Fibroblast of lung (primary cell): ENCODE results near the gene PCCB. TPM values are rescaled to one million over a fixed set of nuclear protein-coding genes. Genes with fewer than 3 reads are reported as not detected.

ENCODE experiments used
- DNase-seq, 2 donors: peaks; one replicate each; pipeline versions ENCODE4 v3.0.0 to v3.0.0-alpha.2; 2010; ENCODE audit warnings: low read depth in 2 of 2
- H2AFZ ChIP-seq: 2 replicates; pipeline ENCODE4 v1.5.1; 2012; ENCODE audit warnings: low read length, control low read depth, inconsistent platforms
- H3K27ac ChIP-seq: 2 replicates; pipeline ENCODE4 v1.5.1; 2011; ENCODE audit warnings: low read length, control low read depth; ENCODE audit not compliant: insufficient read depth
- H3K27me3 ChIP-seq: 2 replicates; pipeline ENCODE4 v1.5.1; 2011; ENCODE audit warnings: mild to moderate bottlenecking, low read length; ENCODE audit not compliant: control insufficient read depth, insufficient read depth
- H3K36me3 ChIP-seq: 2 replicates; pipeline ENCODE4 v1.5.1; 2011; ENCODE audit warnings: low read length; ENCODE audit not compliant: control insufficient read depth, insufficient read depth
- H3K4me1 ChIP-seq: 2 replicates; pipeline ENCODE4 v1.5.1; 2011; ENCODE audit warnings: low read length; ENCODE audit not compliant: control insufficient read depth, insufficient read depth; ENCODE audit errors: extremely low read depth
- H3K4me2 ChIP-seq: 2 replicates; pipeline ENCODE4 v1.5.1; 2011; ENCODE audit warnings: low read length, control low read depth; ENCODE audit not compliant: insufficient read depth; ENCODE audit errors: extremely low read depth
- H3K4me3 ChIP-seq, 4 experiments: fragments of 200-600 bp in 1 of 4; sonication (generic) in 1 of 4; replicated peaks in 1 of 4; 2 replicates each; pipeline ENCODE4 v1.5.1; 2011 to 2016; ENCODE audit warnings: low read length in 4 of 4, low read depth in 3 of 4, mild to moderate bottlenecking in 3 of 4, control low read depth in 2 of 4, inconsistent platforms in 1 of 4, mixed read lengths in 1 of 4; ENCODE audit not compliant: insufficient read depth in 1 of 4; ENCODE audit errors: control extremely low read depth in 1 of 4
- H3K79me2 ChIP-seq: 2 replicates; pipeline ENCODE4 v1.5.1; 2012; ENCODE audit warnings: mild to moderate bottlenecking, low read length, inconsistent platforms; ENCODE audit not compliant: control insufficient read depth, insufficient read depth
- H3K9ac ChIP-seq: 2 replicates; pipeline ENCODE4 v1.5.1; 2011; ENCODE audit warnings: mild to moderate bottlenecking, low read length, control low read depth; ENCODE audit not compliant: insufficient read depth
- H3K9me3 ChIP-seq: 2 replicates; pipeline ENCODE4 v1.5.1; 2012; ENCODE audit warnings: low read depth, low read length; ENCODE audit not compliant: control insufficient read depth, insufficient read depth
- H4K20me1 ChIP-seq: 2 replicates; pipeline ENCODE4 v1.5.1; 2011; ENCODE audit warnings: low read length; ENCODE audit not compliant: control insufficient read depth, insufficient read depth; ENCODE audit errors: extremely low read depth
- EZH2 ChIP-seq: IDR thresholded peaks from 2 replicates; pipeline ENCODE4 v1.5.1; 2012; ENCODE audit warnings: low read length, control low read depth, mild to moderate bottlenecking; ENCODE audit errors: missing control alignments
- polyA plus RNA-seq, 2 donors: library from polyadenylated mRNA; depleted of rRNA in 1 of 2; stranded (reverse) in 1 of 2; unstranded in 1 of 2; fragments of >200 nt; gene quantifications; 2 replicates each; pipeline ENCODE4 v1.2.1, GENCODE V29; 2011 to 2012; ENCODE audit warnings: missing spikeins in 1 of 2
- total RNA-seq: library from RNA; depleted of rRNA; stranded (reverse); fragments of >200 nt; gene quantifications from 2 replicates; pipeline ENCODE4 v1.2.1, GENCODE V29; 2014
- TF ChIP-seq, protein P1 (sequence below), 2 donors: IDR thresholded peaks in 1 of 2; conservative IDR thresholded peaks in 1 of 2; 1 replicate in 1 of 2; 2 replicates in 1 of 2; pipeline ENCODE4 v1.5.1; 2011 to 2012; ENCODE audit warnings: low read length in 2 of 2, control low read depth in 1 of 2, inconsistent platforms in 1 of 2, low read depth in 1 of 2, mild to moderate bottlenecking in 1 of 2

PCCB gene
- total and polyA plus RNA-seq, 2 donors (not counting 1 experiment from before 2014, with no cell fraction given), result 56.0 to 81.4 TPM

DNA sequence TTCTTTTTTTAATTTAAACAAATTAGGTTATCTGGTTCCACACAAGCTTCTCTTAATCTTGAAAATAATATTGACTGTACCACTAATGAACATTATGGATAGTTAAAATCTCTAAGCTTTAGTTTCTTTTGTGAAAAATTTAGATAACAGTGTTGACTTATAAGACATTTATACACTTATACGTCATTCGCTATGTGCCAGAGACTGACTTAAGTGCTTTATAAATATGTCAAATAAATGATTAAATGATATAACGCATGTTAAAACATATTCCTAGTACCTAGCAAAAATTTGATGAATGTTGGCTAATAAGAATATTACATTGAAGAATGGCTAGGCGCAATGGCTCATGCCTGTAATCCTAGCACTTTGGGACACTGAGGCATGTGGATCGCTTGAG lies 96.3 kb downstream of the PCCB start:
- no peaks in the 10 kb centered on the region for H4K20me1 ChIP-seq
- H3K4me1 ChIP-seq, result peaks cover 10% of the 10 kb centered on the region
- H3K36me3 ChIP-seq, result no peaks in the 10 kb centered on the region
- H2AFZ ChIP-seq, result no peak overlapping the region
- TF ChIP-seq EZH2, result no peak
- TF ChIP-seq, protein P1, sequence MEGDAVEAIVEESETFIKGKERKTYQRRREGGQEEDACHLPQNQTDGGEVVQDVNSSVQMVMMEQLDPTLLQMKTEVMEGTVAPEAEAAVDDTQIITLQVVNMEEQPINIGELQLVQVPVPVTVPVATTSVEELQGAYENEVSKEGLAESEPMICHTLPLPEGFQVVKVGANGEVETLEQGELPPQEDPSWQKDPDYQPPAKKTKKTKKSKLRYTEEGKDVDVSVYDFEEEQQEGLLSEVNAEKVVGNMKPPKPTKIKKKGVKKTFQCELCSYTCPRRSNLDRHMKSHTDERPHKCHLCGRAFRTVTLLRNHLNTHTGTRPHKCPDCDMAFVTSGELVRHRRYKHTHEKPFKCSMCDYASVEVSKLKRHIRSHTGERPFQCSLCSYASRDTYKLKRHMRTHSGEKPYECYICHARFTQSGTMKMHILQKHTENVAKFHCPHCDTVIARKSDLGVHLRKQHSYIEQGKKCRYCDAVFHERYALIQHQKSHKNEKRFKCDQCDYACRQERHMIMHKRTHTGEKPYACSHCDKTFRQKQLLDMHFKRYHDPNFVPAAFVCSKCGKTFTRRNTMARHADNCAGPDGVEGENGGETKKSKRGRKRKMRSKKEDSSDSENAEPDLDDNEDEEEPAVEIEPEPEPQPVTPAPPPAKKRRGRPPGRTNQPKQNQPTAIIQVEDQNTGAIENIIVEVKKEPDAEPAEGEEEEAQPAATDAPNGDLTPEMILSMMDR (conservative IDR thresholded peaks at IDR 0.05 in 1 of 2, IDR thresholded peaks at IDR 0.05 in 1 of 2; ENCODE audit: low read depth in 1 of 2, low read length in 2 of 2), result no peak
- H3K4me2 ChIP-seq, result no peak overlapping the region
- no peak overlapping the region for H3K27ac ChIP-seq
- no peak overlapping the region for H3K4me3 ChIP-seq
- no peak overlapping the region for H3K9ac ChIP-seq
- no peaks in the 10 kb centered on the region for H3K79me2 ChIP-seq
- no peaks in the 10 kb centered on the region for H3K9me3 ChIP-seq
- DNase-seq, result no peak
- no peaks in the 10 kb centered on the region for H3K27me3 ChIP-seq

DNA sequence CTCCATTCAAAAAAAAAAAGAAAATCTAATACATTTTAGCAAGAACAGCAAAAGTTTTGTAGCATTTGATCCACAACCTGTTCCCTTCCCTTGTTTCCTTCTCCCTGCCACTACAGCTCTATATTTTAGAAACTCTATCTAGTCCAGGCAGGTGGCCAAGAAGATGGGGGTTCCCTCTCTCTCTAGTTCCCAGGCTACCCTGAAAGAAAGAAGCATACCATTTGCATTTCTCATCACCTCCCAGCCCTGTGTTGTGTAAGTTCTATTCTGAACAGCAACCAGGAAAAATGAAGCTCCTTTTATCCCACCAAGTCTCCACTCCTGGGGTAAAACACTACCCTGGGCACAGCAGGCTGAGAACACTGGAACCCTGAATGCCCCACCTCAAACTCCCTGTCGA lies 100.0 kb downstream of the PCCB start:
- H3K4me3 ChIP-seq, result peak overlapping the region in 1 of 4 experiments; percentile 4
- H4K20me1 ChIP-seq, result no peaks in the 10 kb centered on the region
- no peaks in the 10 kb centered on the region for H3K79me2 ChIP-seq
- H3K27ac ChIP-seq, result peak overlapping the region; percentile 84
- peak overlapping the region; percentile 79 for H3K4me2 ChIP-seq
- H2AFZ ChIP-seq, result no peak overlapping the region
- no peaks in the 10 kb centered on the region for H3K36me3 ChIP-seq
- peak overlapping the region; percentile 39 for H3K9ac ChIP-seq
- peak; percentile 93 for DNase-seq
- peaks cover 8% of the 10 kb centered on the region for H3K4me1 ChIP-seq
- H3K9me3 ChIP-seq, result no peaks in the 10 kb centered on the region
- no peaks in the 10 kb centered on the region for H3K27me3 ChIP-seq
- TF ChIP-seq, protein P1 (conservative IDR thresholded peaks at IDR 0.05 in 1 of 2, IDR thresholded peaks at IDR 0.05 in 1 of 2; ENCODE audit: low read depth in 1 of 2, low read length in 2 of 2), result no peak
- TF ChIP-seq EZH2, result no peak

DNA sequence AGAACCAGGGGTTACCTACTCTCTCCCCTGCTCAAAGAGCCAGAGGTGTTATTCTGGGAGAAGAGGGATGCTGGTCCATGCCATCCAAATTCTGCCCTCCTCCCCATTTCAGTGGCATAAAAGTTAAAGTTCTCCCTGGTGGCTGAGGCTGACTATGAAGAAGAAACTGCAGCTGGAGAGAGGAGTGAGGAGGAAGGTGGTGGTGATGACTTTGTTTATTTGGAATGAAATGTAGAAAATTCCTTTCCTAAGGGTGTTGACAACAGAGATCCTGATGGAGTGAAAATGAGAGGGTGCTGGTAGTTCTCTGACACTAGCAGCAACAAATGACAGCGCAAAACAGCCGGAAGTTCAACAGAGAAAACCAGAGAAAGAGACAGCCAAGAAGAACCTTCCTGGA lies 100.4 kb downstream of the PCCB start:
- H3K79me2 ChIP-seq, result no peaks in the 10 kb centered on the region
- peaks cover 8% of the 10 kb centered on the region for H3K4me1 ChIP-seq
- H3K4me2 ChIP-seq, result peak overlapping the region; percentile 79
- peak overlapping the region; percentile 39 for H3K9ac ChIP-seq
- no peaks in the 10 kb centered on the region for H3K36me3 ChIP-seq
- TF ChIP-seq EZH2, result no peak
- TF ChIP-seq, protein P1 (conservative IDR thresholded peaks at IDR 0.05 in 1 of 2, IDR thresholded peaks at IDR 0.05 in 1 of 2; ENCODE audit: low read depth in 1 of 2, low read length in 2 of 2), result no peak
- peak; percentile 68 to 71 for DNase-seq
- no peaks in the 10 kb centered on the region for H3K27me3 ChIP-seq
- H3K9me3 ChIP-seq, result no peaks in the 10 kb centered on the region
- H2AFZ ChIP-seq, result no peak overlapping the region
- H3K4me3 ChIP-seq, result peak overlapping the region in 1 of 4 experiments; percentile 4
- H4K20me1 ChIP-seq, result no peaks in the 10 kb centered on the region
- H3K27ac ChIP-seq, result peak overlapping the region; percentile 84
